Measurements from ENCODE around the gene GIPC3.

Gene GIPC3

GRCh38 chr19:3605361-3605760, 20.1 kb downstream of the GIPC3 start:
- no peak for DNase-seq (ENCODE audit: low read depth, low spot score)

GRCh38 chr19:3605770-3606169, 20.5 kb downstream of the GIPC3 start:
- no peak for DNase-seq (ENCODE audit: low read depth, low spot score)

- DNase-seq (ENCODE audit: low read depth, low spot score), result no peak
These were observed 21.0 kb downstream of the GIPC3 start for GRCh38 chr19:3606174-3606689.

DNA sequence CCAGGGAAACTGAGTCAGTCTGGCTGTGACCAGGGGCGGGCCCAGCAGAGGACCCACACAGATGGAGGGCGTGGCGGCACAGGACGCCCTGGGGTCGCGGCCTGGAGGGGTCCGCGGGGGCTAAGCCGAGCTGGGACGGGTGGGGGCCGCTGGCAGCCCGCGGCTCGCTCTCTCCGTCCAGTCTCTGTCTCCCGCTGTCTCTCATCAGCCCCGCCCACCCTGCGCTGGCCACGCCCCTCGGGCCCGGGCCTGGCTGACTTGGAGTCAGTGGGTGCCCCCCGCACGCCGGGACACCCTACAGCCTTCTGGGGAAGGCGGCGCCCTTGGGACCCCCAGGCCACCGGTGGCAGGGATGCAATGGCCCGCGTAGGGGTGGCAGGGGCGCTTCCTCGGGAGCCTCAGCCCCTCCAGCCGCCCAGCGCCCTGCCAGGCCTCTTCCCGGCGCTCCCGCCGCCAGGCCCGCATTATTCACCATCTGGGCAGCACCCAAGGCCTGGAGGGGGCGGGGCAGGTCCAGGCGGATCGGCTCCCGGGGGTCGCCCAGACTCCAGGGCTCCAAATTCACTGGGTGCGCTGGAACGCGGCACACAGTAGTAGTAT, 21.5 kb downstream of the GIPC3 start, which contains the start of gene TBXA2R:
TSS of gene TBXA2R (minus strand) at position 186 of the 600 bp plus-strand sequence. CDS start 6,241 bp downstream, outside the sequence.
- no peak for DNase-seq (ENCODE audit: low read depth, low spot score)

GRCh38 chr19:3607303-3608078, 22.2 kb downstream of the GIPC3 start:
- no peak for DNase-seq (ENCODE audit: low read depth, low spot score)

DNA sequence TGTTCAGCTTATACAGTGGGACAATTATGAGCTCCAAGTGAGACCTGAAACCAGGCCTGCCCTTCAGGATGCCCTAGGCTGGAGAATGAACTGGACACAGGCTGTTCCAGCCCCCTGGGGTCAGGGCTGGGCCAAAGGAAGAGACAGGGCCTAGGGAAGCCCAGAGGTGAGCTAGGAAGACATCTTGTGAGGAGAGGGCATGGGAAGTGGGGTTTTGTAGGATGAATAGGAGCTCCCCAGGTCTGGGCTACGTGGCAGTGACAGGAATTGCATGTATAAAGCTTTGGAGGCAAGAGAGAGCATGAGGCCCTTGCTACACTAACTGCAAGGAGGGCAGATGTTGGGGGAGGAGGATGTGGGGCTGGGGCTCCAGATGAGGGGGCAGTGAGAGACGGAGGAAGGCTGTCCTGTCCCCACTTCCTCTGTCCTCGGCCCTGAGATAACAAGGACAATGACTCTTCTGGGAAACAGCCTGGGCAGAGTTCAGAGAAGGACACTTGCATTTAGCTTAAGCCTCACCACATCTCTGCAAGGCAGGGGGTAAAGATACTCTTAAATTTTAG, 22.9 kb downstream of the GIPC3 start:
- no peak for DNase-seq (ENCODE audit: low read depth, low spot score)

GRCh38 chr19:3608750-3609322, 23.6 kb downstream of the GIPC3 start:
- peak; percentile 67 for DNase-seq (ENCODE audit: low read depth, low spot score)

GRCh38 chr19:3609779-3610719, 24.8 kb downstream of the GIPC3 start:
- no peak for DNase-seq (ENCODE audit: low read depth, low spot score)

DNA sequence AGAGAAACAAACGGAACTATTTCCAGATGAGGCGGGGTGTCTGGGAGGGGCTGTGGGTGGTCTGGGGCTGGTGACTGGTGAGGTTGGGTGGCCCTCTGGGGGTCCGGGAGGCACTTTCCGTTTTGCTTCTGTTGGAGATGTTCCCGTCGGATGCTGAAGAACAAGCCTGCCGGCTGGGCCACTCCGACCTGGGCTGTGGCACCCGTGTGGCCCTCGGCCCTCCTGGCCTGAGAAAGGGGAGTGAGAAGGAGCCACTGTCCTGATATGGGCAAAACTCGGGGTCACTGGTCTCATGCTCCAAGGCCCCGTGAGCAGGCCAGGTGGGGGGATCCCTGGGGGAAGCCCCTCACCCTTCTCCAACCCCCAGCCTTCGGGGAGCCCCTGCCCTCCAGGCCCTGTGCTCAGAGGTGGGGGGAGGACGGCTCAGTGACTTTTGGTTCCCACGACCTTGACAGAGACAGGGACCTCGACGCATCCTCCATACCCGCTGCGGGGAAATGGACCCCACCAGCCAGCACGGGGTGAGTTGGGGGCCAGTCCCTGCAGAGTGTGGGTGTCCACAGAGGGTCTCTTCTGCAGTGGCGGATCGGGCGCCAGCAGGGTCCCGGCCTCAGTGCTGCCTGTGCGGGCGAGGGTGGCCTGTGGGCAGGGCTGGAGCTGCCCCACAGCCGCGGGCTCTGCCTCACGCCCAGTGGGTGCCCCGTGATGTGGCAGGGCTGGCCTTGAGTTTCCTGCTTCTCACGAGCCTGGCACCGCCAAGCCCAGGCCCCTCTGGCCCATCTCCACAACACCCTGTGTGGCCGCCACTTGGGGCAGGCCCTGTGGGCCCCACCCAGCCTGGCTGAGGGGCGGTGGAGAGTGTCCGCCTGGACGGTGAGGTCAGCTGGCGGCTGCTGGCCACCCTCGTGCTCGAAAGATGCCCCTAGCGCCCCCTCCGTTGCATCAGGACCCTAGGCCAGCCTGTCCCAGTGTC, 25.8 kb downstream of the GIPC3 start:
- DNase-seq (ENCODE audit: low read depth, low spot score), result no peak

- no peak for DNase-seq (ENCODE audit: low read depth, low spot score)
These were observed 26.6 kb downstream of the GIPC3 start for GRCh38 chr19:3611841-3612240.

GRCh38 chr19:3612330-3612729, 27.1 kb downstream of the GIPC3 start:
- no peak for DNase-seq (ENCODE audit: low read depth, low spot score)

- no peak for DNase-seq (ENCODE audit: low read depth, low spot score)
These were observed 27.8 kb downstream of the GIPC3 start for GRCh38 chr19:3612901-3613741.

DNA sequence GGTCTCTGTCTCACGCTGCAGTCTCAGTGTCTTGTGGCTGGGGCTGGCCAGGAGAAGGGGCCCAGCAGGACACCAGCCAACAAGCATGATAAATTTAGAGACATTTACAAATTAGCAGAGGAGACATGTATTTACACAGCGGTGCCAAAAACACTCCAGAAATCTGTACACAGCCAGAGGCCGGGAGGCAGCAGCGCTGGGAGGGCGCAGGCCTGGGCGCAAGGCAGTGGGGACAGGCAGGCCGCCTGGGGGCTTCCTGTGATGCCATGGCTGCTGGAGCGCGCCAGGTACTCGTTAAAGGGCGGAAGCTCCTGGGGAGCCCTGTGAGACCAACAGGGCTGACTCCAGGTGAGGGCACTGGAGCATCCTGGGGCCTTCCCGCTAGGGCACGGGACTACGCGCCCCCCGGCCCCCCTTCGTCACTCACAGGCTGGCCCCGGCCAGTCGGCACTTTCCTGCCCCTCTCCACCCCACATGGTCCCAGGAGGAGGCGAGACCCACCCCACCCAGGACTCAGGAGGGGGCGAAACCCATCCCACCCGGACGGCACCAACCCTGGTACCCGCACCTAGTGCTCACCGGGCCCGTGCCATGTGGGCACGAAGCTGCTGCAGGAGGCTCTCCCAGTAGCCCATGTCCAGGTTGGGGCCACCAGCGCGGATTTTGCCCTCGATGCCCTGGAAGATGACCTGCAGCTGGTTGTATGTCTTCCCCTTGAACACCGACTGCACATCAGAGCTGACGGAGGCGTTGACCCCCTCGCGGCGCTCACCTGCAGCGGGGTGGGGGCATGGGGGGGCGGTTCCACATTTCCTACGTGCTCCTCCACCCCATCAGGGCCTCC, 28.8 kb downstream of the GIPC3 start:
- DNase-seq (ENCODE audit: low read depth, low spot score), result no peak

DNA sequence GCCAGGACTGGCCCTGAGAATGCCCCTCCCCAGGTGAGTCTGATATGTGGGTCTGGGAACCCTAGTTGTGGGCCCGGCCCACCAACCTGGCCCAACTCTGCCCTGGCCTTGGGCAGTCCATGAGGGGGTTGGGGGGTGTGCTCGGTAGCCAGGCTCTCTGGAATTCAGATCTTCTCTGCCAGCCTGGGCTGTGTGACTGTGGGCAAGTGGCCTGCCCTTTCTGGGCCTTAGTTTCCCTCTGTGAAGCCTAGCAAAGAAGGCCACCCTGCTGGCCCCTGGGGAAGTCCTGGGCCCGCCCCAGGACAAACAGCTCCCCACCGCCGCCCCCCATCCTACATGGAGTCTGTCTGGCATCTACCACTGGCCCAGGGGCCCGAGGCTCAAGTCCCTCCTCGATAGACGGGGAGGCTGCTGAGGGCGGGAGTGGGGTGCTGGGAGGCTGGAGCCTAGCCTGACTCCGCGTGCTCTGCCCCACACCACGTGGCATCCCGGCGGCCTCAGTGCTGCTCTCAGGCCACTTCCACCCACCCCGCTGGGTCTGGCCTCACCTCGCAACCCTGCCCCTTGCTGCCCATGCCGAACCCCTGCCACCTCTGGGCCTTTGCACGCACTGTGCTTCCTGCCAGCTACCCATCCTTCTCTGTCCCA, 29.7 kb downstream of the GIPC3 start:
- DNase-seq (ENCODE audit: low read depth, low spot score), result no peak

GRCh38 chr19:3615524-3616135, 30.4 kb downstream of the GIPC3 start:
- DNase-seq (ENCODE audit: low read depth, low spot score), result no peak

- DNase-seq (ENCODE audit: low read depth, low spot score), result no peak
These were observed 32.2 kb downstream of the GIPC3 start for GRCh38 chr19:3617463-3617862.

GRCh38 chr19:3618144-3618810, 33.0 kb downstream of the GIPC3 start:
- no peak for DNase-seq (ENCODE audit: low read depth, low spot score)
